Measurements from ENCODE around the gene TNFRSF18.

DNA sequence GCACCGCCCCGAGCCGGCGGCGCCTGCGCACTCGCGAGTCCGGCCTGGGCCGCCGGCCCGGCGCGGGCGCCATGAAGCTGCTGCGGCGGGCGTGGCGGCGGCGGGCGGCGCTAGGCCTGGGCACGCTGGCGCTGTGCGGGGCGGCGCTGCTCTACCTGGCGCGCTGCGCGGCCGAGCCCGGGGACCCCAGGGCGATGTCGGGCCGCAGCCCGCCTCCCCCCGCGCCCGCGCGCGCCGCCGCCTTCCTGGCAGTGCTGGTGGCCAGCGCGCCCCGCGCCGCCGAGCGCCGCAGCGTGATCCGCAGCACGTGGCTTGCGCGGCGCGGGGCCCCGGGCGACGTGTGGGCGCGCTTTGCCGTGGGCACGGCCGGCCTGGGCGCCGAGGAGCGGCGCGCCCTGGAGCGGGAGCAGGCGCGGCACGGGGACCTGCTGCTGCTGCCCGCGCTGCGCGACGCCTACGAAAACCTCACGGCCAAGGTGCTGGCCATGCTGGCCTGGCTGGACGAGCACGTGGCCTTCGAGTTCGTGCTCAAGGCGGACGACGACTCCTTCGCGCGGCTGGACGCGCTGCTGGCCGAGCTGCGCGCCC lies 25.9 kb upstream of the TNFRSF18 start, which contains the start of gene B3GALT6:
- TF ChIP-seq, protein P1, sequence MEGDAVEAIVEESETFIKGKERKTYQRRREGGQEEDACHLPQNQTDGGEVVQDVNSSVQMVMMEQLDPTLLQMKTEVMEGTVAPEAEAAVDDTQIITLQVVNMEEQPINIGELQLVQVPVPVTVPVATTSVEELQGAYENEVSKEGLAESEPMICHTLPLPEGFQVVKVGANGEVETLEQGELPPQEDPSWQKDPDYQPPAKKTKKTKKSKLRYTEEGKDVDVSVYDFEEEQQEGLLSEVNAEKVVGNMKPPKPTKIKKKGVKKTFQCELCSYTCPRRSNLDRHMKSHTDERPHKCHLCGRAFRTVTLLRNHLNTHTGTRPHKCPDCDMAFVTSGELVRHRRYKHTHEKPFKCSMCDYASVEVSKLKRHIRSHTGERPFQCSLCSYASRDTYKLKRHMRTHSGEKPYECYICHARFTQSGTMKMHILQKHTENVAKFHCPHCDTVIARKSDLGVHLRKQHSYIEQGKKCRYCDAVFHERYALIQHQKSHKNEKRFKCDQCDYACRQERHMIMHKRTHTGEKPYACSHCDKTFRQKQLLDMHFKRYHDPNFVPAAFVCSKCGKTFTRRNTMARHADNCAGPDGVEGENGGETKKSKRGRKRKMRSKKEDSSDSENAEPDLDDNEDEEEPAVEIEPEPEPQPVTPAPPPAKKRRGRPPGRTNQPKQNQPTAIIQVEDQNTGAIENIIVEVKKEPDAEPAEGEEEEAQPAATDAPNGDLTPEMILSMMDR (IDR thresholded peaks at IDR 0.05; ENCODE audit: low read length): no peak
- TF ChIP-seq EZH2 (optimal IDR thresholded peaks at IDR 0.05; ENCODE audit: low read depth, low read length): no peak
- TF ChIP-seq EZH2phosphoT487 (IDR thresholded peaks at IDR 0.05; ENCODE audit: low read length): no peak
